HG03575 (cell line): ENCODE measurements around the gene KRT35.
"Not testable (repeated sequence)": the region's sequence is repeated elsewhere in the genome, so short reads cannot be mapped to it uniquely, and the experiment has no call there.

Experiments used
- ATAC-seq: cut with Tn5 transposase; IDR thresholded peaks from one replicate; pipeline ENCODE4 v1.9.1; 2021; ENCODE audit not compliant: unreplicated experiment, insufficient number of reproducible peaks, low FRiP score; ENCODE audit errors: extremely low read depth

Gene KRT35

GRCh38 chr17:41434005-41434404 is 46.9 kb downstream of the KRT35 start:
- ATAC-seq = no peak

GRCh38 chr17:41433586-41433985 is 47.4 kb downstream of the KRT35 start:
- no peak for ATAC-seq

GRCh38 chr17:41430376-41430775 is 50.6 kb downstream of the KRT35 start:
- ATAC-seq = not testable (repeated sequence)

GRCh38 chr17:41429667-41430066 is 51.3 kb downstream of the KRT35 start:
- no peak for ATAC-seq

GRCh38 chr17:41428591-41429291 is 52.2 kb downstream of the KRT35 start:
- no peak for ATAC-seq
